Neuronal stem cell (in vitro differentiated cells): Measurements from ENCODE around the gene DGKQ.

Experiments used
- DNase-seq: peaks from one replicate; pipeline ENCODE4 v3.0.0-alpha.2; 2013; ENCODE audit warnings: low spot score
- H2AFZ ChIP-seq: one replicate; pipeline ENCODE4 v1.6.1; 2013; ENCODE audit warnings: mild to moderate bottlenecking, low read length, inconsistent platforms
- H2AK5ac ChIP-seq: 2 replicates; pipeline ENCODE4 v1.6.1; 2013; ENCODE audit warnings: low read depth, mild to moderate bottlenecking, inconsistent platforms, low read length, moderate library complexity, mixed read lengths
- H2BK120ac ChIP-seq: 2 replicates; pipeline ENCODE4 v1.6.1; 2013; ENCODE audit warnings: low read depth, mild to moderate bottlenecking, inconsistent platforms, low read length, moderate library complexity, mixed read lengths
- H2BK12ac ChIP-seq: one replicate; pipeline ENCODE4 v1.6.1; 2013; ENCODE audit warnings: low read length, inconsistent platforms
- H2BK15ac ChIP-seq: 2 replicates; pipeline ENCODE4 v1.6.1; 2013; ENCODE audit warnings: mild to moderate bottlenecking, low read length, inconsistent platforms, mixed read lengths
- H2BK5ac ChIP-seq: one replicate; pipeline ENCODE4 v1.6.1; 2013; ENCODE audit warnings: inconsistent platforms, mild to moderate bottlenecking, low read length, moderate library complexity
- H3K14ac ChIP-seq: one replicate; pipeline ENCODE4 v1.6.1; 2013; ENCODE audit warnings: low read length, inconsistent platforms
- H3K18ac ChIP-seq: 2 replicates; pipeline ENCODE4 v1.6.1; 2013; ENCODE audit warnings: low read length, inconsistent platforms
- H3K23ac ChIP-seq: 2 replicates; pipeline ENCODE4 v1.6.1; 2013; ENCODE audit warnings: low read depth, mild to moderate bottlenecking, mixed read lengths, low read length, inconsistent platforms; ENCODE audit not compliant: poor library complexity
- H3K27ac ChIP-seq: replicated peaks from 3 replicates; pipeline ENCODE4 v1.5.1; 2013; ENCODE audit warnings: low read length, inconsistent platforms
- H3K27me3 ChIP-seq, 3 experiments: 2 replicates each; pipeline ENCODE4 v1.6.1; 2013; ENCODE audit warnings: low read length in 3 of 3, mild to moderate bottlenecking in 2 of 3, inconsistent platforms in 1 of 3, low read depth in 1 of 3, mixed read lengths in 1 of 3, moderate library complexity in 1 of 3; ENCODE audit not compliant: control insufficient read depth in 3 of 3, insufficient read depth in 3 of 3
- H3K36me3 ChIP-seq, 2 donors: replicated peaks in 1 of 2; 2 replicates each; pipeline ENCODE4 v1.6.1; 2013; ENCODE audit warnings: low read length in 2 of 2; ENCODE audit not compliant: control insufficient read depth in 2 of 2, insufficient read depth in 2 of 2
- H3K4ac ChIP-seq: 2 replicates; pipeline ENCODE4 v1.6.1; 2013; ENCODE audit warnings: inconsistent platforms, mild to moderate bottlenecking, low read length, moderate library complexity
- H3K4me1 ChIP-seq, 2 donors: 1 replicate in 1 of 2; 2 replicates in 1 of 2; pipeline ENCODE4 v1.6.1; 2013; ENCODE audit warnings: low read length in 2 of 2, low read depth in 1 of 2; ENCODE audit not compliant: control insufficient read depth in 2 of 2, insufficient read depth in 1 of 2
- H3K4me2 ChIP-seq: one replicate; pipeline ENCODE4 v1.6.1; 2013; ENCODE audit warnings: mild to moderate bottlenecking, low read length, inconsistent platforms; ENCODE audit not compliant: insufficient read depth, poor library complexity, severe bottlenecking
- H3K4me3 ChIP-seq, 2 donors: 2 replicates each; pipeline ENCODE4 v1.5.1; 2013; ENCODE audit warnings: low read length in 2 of 2, mild to moderate bottlenecking in 2 of 2, inconsistent platforms in 1 of 2, moderate library complexity in 1 of 2
- H3K79me1 ChIP-seq: one replicate; pipeline ENCODE4 v1.6.1; 2013; ENCODE audit warnings: low read depth, mild to moderate bottlenecking, inconsistent platforms, low read length, moderate library complexity
- H3K9ac ChIP-seq: one replicate; pipeline ENCODE4 v1.6.1; 2013; ENCODE audit warnings: mild to moderate bottlenecking, low read depth, low read length, inconsistent platforms; ENCODE audit not compliant: poor library complexity
- H3K9me3 ChIP-seq, 2 donors: replicated peaks in 1 of 2; 2 replicates each; pipeline versions ENCODE3 to v1.6.1; 2013; ENCODE audit warnings: low read length in 2 of 2, mild to moderate bottlenecking in 2 of 2, inconsistent platforms in 1 of 2, low read depth in 1 of 2, mixed read lengths in 1 of 2, moderate library complexity in 1 of 2; ENCODE audit not compliant: control insufficient read depth in 2 of 2, insufficient read depth in 1 of 2
- H4K8ac ChIP-seq: one replicate; pipeline ENCODE4 v1.6.1; 2013; ENCODE audit warnings: low read depth, mild to moderate bottlenecking, inconsistent platforms, low read length, moderate library complexity
- H4K91ac ChIP-seq: one replicate; pipeline ENCODE4 v1.6.1; 2013; ENCODE audit warnings: low read length, low read depth, mild to moderate bottlenecking, inconsistent platforms; ENCODE audit not compliant: poor library complexity
- WGBS, 2 donors: extraction: QIAGEN DNeasy Blood & Tissue Kit; methylation state at CpG; one replicate each; pipeline ENCODE4 v1.1.7; 2013; ENCODE audit warnings: missing lambda C conversion rate in 2 of 2, mixed read lengths in 1 of 2; ENCODE audit not compliant: insufficient read length in 2 of 2, insufficient replicate concordance in 1 of 2; ENCODE audit errors: extremely low coverage in 2 of 2; 5-methylcytosine and 5-hydroxymethylcytosine counted together

DGKQ gene

DNA sequence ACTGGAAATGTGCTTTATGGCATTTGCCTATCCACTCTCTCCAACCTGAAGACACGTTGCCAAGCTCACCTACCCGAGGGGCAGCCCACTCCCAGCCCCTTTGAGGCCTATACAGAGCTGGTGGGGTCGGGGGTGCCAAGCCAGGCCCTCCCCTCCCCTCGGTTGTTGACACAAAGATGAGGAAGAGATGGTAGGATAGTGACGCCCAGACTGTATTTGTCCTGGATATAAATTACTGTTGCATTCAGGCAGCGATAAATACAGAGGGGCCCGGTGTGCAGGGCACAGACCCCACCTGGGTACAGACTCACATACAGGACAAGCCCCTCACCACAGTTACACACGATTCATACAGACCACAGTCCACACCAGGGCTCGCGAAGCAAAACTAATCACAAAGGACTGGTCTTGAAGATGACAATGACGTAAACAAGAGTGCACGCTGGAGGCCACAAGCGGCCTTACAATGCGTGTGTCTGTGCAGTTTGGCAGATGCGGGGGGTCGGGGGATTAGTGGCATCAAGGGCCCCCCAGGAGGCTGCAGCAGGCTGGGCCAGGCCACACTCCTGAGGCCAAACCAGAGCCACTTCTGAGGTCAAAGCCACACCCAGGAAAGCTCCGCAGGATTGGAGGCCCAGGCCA is 14.6 kb downstream of the DGKQ start:
- no CpG with 5 or more reads among the region's 17 CpGs for WGBS, 2 donors
- DNase-seq, result no peak
- peak overlapping the region; percentile 21 for H3K9ac ChIP-seq
- H4K8ac ChIP-seq, result peak overlapping the region; percentile 43
- peaks cover 0 to 12% of the 10 kb centered on the region in 2 donors for H3K36me3 ChIP-seq
- H3K14ac ChIP-seq, result peak overlapping the region; percentile 21
- H4K91ac ChIP-seq, result no peak overlapping the region
- no peaks in the 10 kb centered on the region for H3K4me1 ChIP-seq
- H3K23ac ChIP-seq, result no peak overlapping the region
- H3K4me2 ChIP-seq, result no peak overlapping the region
- no peak overlapping the region for H3K4me3 ChIP-seq
- no peak overlapping the region for H2BK5ac ChIP-seq
- H3K27me3 ChIP-seq, result no peaks in the 10 kb centered on the region
- no peak overlapping the region for H3K4ac ChIP-seq
- H3K9me3 ChIP-seq, result no peaks in the 10 kb centered on the region
- H2AK5ac ChIP-seq, result no peak overlapping the region
- no peak overlapping the region for H2BK120ac ChIP-seq
- H2BK15ac ChIP-seq, result no peak overlapping the region
- no peak overlapping the region for H3K27ac ChIP-seq
- no peak overlapping the region for H2BK12ac ChIP-seq
- no peak overlapping the region for H3K18ac ChIP-seq
- H2AFZ ChIP-seq, result no peak overlapping the region
- H3K79me1 ChIP-seq, result peaks cover 2% of the 10 kb centered on the region

DNA sequence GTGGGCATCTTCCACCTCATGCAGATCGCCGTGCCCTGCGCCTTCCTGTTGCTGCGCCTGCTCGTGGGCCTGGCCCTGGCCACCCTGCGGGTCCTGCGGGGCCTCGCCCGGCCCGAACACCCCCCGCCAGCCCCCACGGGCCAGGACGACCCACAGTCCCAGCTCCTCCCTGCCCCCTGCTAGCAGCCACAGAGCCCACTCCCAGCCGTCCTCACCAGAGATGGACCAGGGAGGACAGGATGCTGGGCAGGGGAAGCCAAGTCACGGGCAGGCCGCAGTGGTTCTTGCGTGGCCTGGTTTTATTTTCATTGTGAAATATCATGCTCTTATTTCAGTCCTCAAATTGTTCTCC is 15.1 kb downstream of the DGKQ start:
- Histone ChIP-seq H3K27ac (no peak overlapping the region), H3K36me3 (peaks cover 0 to 12% of the 10 kb centered on the region in 2 donors), H3K9me3 (no peaks in the 10 kb centered on the region), H3K14ac (peak overlapping the region; percentile 82), H4K91ac (no peak overlapping the region), H2BK12ac (no peak overlapping the region), H3K4ac (no peak overlapping the region), H2BK5ac (peak overlapping the region; percentile 13), H4K8ac (no peak overlapping the region), H2BK15ac (no peak overlapping the region), H3K4me1 (no peaks in the 10 kb centered on the region), H3K79me1 (no peaks in the 10 kb centered on the region), H3K27me3 (no peaks in the 10 kb centered on the region), H2AFZ (no peak overlapping the region), H3K4me3 (no peak overlapping the region), H3K18ac (no peak overlapping the region), H2AK5ac (no peak overlapping the region), H3K23ac (peak overlapping the region; percentile 80), H2BK120ac (no peak overlapping the region), H3K4me2 (no peak overlapping the region), H3K9ac (no peak overlapping the region)
- WGBS, 2 donors, result no CpG with 5 or more reads among the region's 17 CpGs
- DNase-seq, result no peak

DNA sequence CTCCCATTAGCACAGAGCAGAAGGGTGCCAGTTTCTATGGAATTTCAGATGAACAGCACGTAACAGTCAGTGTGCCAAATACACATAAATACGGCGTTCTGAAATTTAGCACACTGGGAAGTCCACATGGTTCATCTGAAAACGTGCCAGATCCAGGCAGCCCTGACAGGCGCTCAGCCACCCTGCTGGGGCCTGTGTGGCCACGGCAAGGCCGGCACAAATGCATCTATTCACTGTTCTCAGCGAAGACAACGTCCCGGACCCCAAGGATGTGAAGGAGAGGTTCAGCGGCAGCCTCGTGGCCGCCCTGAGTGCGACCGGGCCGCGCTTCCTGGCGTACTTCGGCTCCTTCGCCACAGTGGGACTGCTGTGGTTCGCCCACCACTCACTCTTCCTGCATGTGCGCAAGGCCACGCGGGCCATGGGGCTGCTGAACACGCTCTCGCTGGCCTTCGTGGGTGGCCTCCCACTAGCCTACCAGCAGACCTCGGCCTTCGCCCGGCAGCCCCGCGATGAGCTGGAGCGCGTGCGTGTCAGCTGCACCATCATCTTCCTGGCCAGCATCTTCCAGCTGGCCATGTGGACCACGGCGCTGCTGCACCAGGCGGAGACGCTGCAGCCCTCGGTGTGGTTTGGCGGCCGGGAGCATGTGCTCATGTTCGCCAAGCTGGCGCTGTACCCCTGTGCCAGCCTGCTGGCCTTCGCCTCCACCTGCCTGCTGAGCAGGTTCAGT is 15.6 kb downstream of the DGKQ start:
- Histone ChIP-seq H3K27ac (no peak overlapping the region), H2AFZ (no peak overlapping the region), H3K4ac (no peak overlapping the region), H3K4me3 (no peak overlapping the region), H3K4me1 (no peaks in the 10 kb centered on the region), H3K27me3 (no peaks in the 10 kb centered on the region), H2BK5ac (peak overlapping the region; percentile 13), H3K14ac (peak overlapping the region; percentile 82), H2BK12ac (no peak overlapping the region), H3K4me2 (no peak overlapping the region), H3K79me1 (peaks cover 2% of the 10 kb centered on the region), H2BK120ac (no peak overlapping the region), H3K36me3 (peaks cover 0 to 10% of the 10 kb centered on the region in 2 donors), H2AK5ac (no peak overlapping the region), H3K23ac (peak overlapping the region; percentile 80), H3K18ac (peak overlapping the region; percentile 48), H3K9ac (peak overlapping the region; percentile 60), H2BK15ac (no peak overlapping the region), H4K91ac (no peak overlapping the region), H4K8ac (peak overlapping the region; percentile 72), H3K9me3 (no peaks in the 10 kb centered on the region)
- WGBS, 2 donors, result no CpG with 5 or more reads among the region's 45 CpGs
- DNase-seq, result no peak

DNA sequence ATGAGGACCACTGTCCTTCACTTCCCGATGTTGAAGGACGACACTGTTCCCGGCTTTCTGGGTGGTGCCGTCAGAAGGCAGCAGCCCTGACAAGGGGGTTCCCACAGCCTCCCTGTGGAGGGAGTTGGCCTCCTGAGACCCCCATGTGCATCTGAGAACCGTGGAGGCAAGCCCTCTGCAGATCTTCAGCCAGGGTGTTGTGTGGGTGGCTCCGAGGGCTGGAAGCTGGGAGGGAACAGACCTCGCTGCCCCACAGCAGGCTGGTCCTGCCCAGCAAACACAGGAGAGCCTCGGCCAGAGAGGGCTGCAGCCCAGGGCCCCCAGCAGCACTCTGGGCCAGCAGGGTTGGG is 16.2 kb downstream of the DGKQ start:
- H3K9me3 ChIP-seq, result no peaks in the 10 kb centered on the region
- no peak overlapping the region for H2BK15ac ChIP-seq
- no CpG with 5 or more reads among the region's 8 CpGs for WGBS, 2 donors
- no peak overlapping the region for H4K8ac ChIP-seq
- no peak overlapping the region for H4K91ac ChIP-seq
- H2AFZ ChIP-seq, result no peak overlapping the region
- no peaks in the 10 kb centered on the region for H3K4me1 ChIP-seq
- H3K4me3 ChIP-seq, result no peak overlapping the region
- no peak for DNase-seq
- no peak overlapping the region for H3K4ac ChIP-seq
- no peak overlapping the region for H3K14ac ChIP-seq
- no peak overlapping the region for H2BK120ac ChIP-seq
- H2BK12ac ChIP-seq, result no peak overlapping the region
- H2BK5ac ChIP-seq, result no peak overlapping the region
- H3K27me3 ChIP-seq, result no peaks in the 10 kb centered on the region
- H3K23ac ChIP-seq, result peak overlapping the region; percentile 43
- H3K9ac ChIP-seq, result peak overlapping the region; percentile 21
- peaks cover 0 to 6% of the 10 kb centered on the region in 2 donors for H3K36me3 ChIP-seq
- H3K79me1 ChIP-seq, result peaks cover 2% of the 10 kb centered on the region
- no peak overlapping the region for H3K27ac ChIP-seq
- no peak overlapping the region for H2AK5ac ChIP-seq
- H3K4me2 ChIP-seq, result no peak overlapping the region
- H3K18ac ChIP-seq, result no peak overlapping the region
